HG03280 (cell line): ENCODE results near the gene CD19.
"Not testable (repeated sequence)": the region's sequence is repeated elsewhere in the genome, so short reads cannot be mapped to it uniquely, and the experiment has no call there.

ENCODE experiments used
- ATAC-seq: cut with Tn5 transposase; IDR thresholded peaks from one replicate; pipeline ENCODE4 v1.9.1; 2021; ENCODE audit warnings: mild to moderate bottlenecking, moderate library complexity; ENCODE audit not compliant: unreplicated experiment

Gene CD19

DNA sequence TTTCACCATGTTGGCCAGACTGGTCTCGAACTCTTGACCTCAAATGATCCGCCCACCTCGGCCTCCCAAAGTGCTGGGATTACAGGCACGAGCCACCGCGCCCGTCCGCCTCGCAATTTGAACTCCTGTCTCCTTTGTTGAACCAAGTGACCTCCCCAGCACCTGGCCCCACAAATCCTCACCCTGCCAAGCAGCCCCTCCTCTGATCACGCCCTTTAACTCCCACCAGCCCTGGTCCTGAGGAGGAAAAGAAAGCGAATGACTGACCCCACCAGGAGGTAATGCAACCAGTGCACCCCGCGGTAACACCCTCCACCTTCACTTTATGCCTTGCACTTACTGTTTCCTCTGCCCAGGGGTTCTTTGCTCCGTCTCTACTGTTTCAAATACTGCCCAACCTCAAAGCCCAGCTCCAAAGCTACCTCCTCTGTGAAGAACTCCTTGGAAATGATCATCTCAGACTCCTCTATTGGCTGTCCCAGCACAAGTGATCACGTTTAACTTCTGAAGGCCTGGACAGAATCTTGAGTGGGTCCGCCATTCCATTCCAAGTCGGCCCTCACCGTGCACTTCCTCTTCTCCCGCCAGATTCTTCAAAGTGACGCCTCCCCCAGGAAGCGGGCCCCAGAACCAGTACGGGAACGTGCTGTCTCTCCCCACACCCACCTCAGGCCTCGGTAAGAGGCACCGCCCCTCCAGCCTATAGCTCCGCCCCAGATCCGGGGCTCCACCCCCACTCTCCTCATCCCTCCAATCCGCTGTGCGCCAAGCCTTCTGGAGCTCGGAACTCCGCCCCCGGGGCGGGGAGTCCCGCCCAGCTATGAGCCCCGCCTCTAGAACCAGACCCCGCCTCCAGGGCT is 4.4 kb downstream of the CD19 start:
- peak; percentile 64 for ATAC-seq

DNA sequence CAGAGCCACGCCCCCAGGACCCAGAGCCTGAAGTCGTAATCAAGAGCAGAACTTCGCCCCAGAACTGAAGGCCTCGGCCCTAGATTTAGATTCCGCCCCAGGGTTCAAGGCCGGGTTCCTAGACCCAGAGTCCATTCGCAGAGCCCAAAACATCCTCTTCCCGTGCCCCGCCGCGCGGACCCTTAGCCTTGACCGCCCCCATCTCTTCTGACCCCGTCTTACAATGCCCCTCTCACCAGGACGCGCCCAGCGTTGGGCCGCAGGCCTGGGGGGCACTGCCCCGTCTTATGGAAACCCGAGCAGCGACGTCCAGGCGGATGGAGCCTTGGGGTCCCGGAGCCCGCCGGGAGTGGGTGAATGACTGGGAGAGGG is 5.0 kb downstream of the CD19 start:
- ATAC-seq, result no peak

DNA sequence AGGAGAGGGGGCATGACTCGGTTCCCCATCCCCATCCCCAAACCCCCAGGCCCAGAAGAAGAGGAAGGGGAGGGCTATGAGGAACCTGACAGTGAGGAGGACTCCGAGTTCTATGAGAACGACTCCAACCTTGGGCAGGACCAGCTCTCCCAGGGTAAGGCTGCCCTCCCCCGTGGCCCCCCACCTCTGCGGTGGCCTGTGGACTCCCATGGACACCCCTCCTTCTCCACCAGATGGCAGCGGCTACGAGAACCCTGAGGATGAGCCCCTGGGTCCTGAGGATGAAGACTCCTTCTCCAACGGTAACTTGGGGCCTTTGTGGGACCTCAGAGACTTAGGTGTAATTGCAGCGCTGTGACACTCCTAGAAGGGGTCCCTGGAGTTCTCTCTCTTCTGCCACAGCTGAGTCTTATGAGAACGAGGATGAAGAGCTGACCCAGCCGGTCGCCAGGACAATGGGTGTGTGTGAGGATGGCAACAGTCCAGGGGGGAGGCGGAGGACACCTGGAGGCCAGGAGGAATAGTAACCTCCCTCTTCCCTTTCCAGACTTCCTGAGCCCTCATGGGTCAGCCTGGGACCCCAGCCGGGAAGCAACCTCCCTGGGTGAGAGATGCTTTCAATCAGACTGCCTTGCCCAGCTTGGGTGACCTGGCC is 5.6 kb downstream of the CD19 start:
- no peak for ATAC-seq

DNA sequence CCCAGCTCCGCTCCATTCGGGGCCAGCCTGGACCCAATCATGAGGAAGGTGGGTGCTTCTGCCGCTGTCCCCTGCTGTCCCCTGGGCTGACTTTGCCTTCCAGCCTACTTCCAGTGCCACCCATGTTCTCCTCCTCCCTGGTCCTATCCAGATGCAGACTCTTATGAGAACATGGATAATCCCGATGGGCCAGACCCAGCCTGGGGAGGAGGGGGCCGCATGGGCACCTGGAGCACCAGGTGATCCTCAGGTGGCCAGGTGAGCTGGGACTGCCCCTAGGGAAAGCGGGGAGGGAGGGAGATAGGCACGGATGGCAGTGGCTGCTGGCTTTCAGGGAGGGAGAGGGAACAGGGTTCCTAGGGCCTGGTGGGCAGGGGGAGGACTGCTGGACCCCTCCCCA is 7.0 kb downstream of the CD19 start:
- no peak for ATAC-seq

DNA sequence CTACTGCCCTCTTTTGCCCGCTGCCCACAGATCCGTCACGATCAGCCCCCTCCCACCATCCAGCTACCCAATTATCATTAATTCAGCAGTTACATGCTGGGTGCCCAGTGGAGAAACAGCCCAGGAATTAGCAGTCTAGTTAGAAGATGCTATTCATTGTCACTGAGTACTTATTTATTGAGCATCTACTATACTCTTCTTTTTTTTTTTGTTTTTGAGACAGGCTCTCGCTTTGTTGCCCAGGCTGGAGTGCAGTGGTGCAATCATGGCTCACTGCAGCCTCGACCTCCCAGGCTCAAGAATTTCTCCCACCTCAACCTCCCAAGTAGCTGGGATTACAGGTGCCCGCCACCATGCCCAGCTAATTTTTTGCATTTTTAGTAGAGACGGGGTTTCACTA is 8.1 kb downstream of the CD19 start:
- not testable (repeated sequence) for ATAC-seq

DNA sequence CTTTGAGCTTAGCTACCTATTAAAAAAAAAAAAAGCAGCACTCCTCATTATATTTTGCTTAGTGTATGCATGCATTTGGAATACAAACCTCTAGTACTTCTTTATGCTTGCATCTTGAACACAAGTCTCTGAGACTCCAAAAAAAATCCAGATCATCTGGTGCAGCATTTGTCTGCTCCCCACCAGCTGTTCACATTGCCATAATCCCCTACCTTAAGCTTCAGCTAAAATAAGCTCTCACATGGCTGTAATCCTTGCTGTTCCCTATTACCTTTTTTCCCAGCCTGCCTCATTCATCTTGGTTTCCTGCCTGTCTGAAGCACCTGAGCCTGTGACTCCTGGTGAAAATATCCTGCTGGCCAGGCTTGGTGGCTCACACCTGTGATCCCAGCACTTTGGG is 11.5 kb downstream of the CD19 start:
- ATAC-seq, result no peak

DNA sequence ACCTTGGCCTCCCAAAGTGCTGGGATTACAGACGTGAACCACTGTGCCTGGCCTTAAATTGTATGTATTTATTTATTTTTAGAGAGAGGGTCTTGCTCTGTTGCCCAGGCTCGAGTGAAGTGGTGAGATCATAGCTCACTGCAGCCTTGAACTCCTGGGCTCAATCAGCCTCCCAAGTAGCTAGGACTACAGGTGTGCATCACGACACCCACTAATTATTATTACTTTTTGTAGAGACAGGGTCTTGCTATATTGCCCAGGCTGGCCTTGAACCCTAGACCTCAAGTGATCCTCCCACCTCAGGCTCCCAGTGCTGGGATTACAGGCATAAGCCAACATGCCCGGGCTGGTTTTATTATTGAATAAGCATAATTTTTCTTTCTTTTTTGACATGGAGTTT is 14.9 kb downstream of the CD19 start:
- ATAC-seq, result no peak

DNA sequence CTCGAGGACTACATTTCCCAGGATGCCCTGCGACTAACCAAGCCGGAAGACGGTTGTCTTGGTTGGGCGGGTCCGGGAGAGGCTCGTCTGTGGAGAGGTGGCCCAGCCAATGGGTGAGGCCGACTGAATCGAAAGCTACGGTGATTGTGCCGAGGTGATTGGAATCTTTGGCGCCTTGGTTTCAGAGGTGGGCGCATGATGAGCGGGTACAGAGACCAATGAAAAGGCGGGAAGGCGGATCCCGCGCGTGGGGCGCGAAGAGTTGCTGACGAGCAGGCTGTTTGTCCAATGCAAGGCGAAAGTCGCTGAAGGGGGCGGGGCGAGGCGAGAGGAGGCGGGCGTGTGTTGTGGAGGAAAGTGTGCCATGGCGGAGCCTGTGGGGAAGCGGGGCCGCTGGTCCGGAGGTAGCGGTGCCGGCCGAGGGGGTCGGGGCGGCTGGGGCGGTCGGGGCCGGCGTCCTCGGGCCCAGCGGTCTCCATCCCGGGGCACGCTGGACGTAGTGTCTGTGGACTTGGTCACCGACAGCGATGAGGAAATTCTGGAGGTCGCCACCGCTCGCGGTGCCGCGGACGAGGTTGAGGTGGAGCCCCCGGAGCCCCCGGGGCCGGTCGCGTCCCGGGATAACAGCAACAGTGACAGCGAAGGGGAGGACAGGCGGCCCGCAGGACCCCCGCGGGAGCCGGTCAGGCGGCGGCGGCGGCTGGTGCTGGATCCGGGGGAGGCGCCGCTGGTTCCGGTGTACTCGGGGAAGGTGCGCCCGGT is 19.1 kb downstream of the CD19 start, which contains the start of gene NFATC2IP:
NFATC2IP (plus strand) TSS at position 290 of the 762 bp plus-strand sequence; CDS start at position 365, 75 bp downstream.
- peak; percentile 97 for ATAC-seq

DNA sequence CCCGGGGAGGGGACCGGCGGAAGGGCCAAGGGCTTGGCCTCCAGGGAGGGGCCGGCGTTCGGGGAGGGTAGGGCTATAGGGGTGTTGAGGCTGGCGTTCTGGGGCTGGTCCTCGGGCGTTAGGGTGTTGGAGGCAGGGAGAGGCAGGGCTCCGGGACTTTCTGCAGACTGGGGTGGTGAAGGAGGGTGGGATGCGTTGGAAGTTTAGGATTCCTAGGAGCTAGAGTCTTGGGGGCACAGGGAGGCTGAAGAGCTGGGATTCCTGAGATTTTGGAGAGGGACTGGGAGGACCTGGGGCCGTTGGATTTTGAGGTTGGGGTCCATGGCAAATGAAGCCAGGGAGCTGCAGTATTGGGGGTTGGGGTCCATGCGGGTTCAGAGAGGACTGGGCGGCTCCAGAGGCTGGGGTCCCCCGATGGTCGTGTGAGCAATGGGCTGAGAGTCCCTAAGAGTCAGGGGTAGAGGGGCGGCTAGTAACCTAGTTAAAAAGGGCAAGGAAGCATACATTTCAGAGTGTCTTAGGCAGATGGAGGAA is 19.7 kb downstream of the CD19 start:
- no peak for ATAC-seq

DNA sequence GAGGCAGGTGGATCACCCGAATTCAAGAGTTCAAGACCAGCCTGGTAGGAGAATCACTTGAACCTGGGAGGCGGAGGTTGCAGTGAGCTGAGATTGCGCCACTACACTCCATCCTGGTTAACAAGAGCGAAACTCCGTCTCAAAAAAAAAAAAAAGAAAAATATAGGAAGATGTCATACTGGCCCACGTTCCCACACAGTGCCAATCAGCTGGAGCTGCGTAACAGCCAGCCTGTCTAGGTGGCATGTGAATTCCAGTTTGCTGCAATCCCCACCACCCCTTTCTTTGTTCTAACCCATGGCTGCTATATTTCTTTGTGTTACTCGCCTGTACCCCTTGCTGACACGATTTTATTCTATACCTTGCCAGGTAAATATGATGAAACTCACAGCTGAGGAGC is 26.4 kb downstream of the CD19 start:
- no peak for ATAC-seq

DNA sequence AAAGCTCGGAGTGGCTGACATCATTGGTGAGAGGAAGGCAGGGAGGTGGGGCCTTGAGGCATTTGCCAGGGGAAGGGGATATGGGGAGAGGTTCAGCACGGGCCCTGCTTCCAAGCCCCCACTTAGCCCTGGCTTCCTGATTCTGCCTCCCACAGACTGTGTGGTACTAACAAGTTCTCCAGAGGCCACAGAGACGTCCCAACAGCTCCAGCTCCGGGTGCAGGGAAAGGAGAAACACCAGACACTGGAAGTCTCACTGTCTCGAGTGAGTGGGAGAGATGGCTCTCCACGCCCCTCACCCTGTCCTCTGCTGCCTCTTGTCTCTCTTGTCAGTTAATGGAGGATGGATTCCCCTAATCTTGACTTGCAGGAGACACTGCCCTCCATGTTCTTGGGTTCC is 27.1 kb downstream of the CD19 start:
- no peak for ATAC-seq

DNA sequence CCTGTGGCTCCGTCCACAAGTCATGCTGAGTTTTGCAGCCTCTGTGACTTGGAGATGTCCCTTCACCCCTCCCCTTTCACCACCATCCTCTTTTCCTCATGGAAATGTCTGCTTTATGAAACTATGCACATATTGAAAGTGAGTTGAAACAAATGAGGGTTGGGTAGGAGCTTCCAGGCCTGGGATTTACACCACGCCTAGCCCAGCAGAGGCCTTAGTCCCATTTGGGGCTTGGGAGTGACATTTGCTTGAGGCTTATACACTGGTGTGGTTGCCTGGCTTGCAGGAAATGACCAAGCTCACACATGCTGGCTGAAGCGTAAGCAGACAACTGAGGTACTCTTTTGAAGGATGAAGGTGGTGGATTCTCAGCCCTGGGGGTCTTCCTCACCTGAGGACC is 32.3 kb downstream of the CD19 start:
- no peak for ATAC-seq

DNA sequence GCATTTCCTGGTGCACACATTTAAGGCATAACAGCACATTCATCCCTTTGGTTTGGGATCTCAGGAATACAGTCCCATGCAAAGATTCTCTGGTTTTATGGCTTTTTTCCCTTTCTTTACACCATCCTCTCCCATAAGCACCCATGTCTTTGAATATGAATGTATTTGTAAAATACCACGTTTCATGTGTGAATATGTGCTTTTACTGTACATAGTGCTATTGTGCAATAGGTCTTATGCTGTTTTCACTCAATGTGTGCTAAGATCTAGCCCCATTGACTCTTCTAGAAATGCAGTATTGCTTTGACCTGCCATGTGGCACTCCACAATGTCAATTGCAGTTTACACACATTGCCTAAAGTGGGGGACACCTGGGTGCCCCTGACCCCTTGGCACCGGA is 32.7 kb downstream of the CD19 start:
- no peak for ATAC-seq

DNA sequence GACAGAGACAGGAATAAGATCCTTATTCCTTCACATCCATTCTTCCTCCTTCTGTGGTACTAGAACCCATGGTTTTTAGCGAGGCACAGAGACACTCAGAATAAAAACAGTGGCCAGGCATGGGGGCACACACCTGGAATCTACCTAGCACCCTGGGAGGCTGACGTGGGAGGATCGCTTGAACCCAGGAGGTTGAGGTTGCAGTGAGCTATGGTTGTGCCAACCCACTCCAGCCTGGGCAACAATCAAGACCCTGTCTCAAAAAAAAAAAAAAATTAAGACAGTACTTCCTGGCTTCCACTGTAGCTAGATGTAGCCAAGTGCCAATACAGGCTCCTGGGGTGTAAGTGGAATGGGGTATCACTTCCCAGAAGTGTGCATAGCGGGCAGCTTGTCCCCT is 35.4 kb downstream of the CD19 start:
- ATAC-seq, result no peak

DNA sequence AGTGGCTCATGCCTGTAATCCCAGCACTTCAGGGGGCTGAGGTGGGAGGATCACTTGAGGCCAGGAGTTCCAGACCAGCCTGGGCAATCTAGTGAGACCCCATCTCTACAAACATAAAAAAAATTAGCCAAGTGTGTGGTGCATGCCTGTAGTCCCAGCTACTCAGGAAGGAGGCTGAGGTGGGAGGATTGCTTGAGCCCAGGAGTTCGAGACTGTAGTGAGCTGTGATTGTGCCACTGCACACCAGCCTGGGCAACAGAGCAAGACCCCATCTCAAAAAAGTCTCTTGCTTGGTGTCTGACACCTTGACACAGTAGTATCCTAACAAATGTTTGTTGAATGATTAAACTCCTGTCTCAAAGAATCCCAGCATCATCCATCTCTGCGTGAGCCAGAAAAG is 37.9 kb downstream of the CD19 start:
- not testable (repeated sequence) for ATAC-seq

DNA sequence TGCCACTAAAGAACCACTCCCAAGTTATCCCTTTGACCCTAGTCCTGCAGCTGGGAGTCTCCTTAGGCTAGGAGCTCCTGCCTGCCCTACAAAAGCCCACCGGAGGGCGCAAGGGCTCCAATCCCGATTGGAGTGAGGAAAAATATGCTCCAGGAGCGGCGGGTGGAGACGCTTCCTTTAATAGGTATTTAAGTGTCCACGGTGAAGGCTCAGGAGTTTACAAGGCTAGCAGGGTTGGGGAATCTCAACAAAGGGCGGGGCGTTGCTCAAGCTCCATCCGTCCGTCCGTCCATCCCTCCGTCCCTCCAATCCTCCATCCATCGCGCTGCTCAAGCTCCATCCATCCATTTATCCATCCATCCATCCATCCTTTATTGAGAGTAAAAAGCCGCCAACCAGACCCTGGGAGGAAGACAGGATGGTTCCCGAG is 42.3 kb downstream of the CD19 start:
- ATAC-seq, result no peak

DNA sequence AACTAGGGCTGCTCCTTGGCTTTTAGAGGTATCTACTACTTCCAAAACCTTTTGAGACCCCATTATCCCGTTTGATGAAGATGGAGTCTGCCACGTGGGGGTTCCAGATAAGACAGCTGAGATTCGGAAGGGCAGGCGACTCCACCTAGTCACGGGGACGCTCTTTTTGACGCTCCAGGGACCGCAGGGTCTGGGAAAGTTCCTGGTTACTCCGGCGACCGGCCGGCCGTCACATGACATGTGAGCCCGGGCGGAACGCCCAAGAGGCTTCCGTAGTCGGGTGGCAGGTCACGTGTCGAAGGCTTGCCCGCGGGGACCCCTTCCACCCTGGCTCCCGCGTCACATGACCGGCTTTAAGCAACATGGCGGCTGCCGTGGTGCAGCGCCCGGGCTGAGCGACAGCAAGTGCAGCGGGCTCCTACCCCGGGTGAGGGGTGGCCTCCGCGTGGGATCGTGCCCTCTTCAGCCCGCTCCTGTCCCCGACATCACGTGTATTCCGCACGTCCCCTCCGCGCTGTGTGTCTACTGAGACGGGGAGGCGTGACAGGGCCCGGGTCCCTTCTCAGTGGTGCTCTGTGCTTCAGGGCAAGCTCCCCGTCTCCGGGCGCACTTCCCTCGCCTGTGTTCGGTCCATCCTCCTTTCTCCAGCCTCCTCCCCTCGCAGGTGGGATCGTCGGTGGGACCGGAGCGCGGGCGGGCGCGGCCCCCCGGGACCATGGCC is 42.8 kb downstream of the CD19 start, which contains the start of gene SPNS1:
SPNS1 (plus strand) TSS at position 342 of the 721 bp plus-strand sequence; CDS start at position 716, 374 bp downstream.
- ATAC-seq, result peak; percentile 92

DNA sequence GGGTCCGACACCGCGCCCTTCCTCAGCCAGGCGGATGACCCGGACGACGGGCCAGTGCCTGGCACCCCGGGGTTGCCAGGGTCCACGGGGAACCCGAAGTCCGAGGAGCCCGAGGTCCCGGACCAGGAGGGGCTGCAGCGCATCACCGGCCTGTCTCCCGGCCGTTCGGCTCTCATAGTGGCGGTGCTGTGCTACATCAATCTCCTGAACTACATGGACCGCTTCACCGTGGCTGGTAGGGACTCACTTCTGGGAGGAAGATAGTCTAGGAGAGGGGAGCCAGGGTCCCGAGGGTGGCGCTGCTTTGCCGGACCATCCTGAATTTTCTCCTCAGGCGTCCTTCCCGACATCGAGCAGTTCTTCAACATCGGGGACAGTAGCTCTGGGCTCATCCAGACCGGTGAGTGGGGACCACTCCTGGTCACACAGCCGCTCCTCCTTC is 43.4 kb downstream of the CD19 start:
- ATAC-seq, result peak; percentile 21

DNA sequence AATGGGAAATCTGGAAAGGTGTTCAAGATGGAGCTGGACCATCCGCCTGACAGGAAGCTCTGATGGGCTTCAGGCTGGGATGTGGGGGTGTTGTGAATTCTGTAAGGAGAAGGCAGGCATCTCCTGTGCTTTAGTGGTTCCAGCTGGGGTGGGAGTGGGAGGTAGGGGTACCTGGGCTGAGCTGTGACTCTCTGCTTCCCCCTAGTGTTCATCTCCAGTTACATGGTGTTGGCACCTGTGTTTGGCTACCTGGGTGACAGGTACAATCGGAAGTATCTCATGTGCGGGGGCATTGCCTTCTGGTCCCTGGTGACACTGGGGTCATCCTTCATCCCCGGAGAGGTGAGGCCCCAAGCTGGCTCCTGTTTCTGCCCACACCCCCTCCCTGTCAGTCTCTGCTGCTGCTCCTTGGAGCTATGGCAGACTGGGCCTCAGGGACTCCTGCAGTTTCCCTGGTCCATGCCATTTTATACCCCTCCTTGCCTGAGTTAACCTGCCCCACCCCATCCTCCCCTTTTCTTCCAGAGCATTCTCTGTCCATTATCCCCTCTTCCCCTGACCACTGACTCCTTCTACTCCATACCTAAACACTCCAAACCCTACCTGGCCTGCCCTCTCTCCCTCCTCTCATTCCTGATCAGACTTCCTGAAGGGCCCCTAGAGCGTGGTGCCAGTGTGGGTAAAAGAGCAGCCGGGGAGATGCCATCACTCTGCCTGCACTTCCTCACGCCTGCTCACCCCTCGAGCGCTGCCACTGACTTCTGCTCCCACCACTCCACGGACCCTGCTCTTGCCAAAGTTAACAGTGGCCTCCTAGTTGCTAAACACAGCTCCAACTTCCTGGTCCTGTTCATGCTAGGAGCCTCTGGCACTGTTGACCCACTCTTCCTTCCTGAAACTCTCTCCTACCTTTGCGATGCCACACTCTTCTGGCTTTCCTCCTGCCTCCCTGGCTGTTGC is 46.2 kb downstream of the CD19 start:
- no peak for ATAC-seq
